Vagina (tissue), 2 donors: ENCODE data around the gene DNAH6. TPM values are rescaled to one million over a fixed set of nuclear protein-coding genes. Genes with fewer than 3 reads are reported as not detected.

Experiments
- DNase-seq, 2 donors: peaks; one replicate each; pipeline ENCODE4 v3.0.0-alpha.2; 2017; ENCODE audit errors: extremely low spot score in 2 of 2
- H3K27ac ChIP-seq: fragments of 200-600 bp; sonication (generic); one replicate; pipeline ENCODE4 v1.5.1; 2019
- H3K27me3 ChIP-seq: fragments of 200-600 bp; sonication (generic); one replicate; pipeline ENCODE4 v1.5.1; 2019
- H3K36me3 ChIP-seq, 2 donors: fragments of 200-600 bp; sonication (generic); one replicate each; pipeline ENCODE4 v1.5.1; 2017 to 2019
- H3K4me1 ChIP-seq: fragments of 200-600 bp; sonication (generic); one replicate; pipeline ENCODE4 v1.5.1; 2019
- H3K4me3 ChIP-seq, 2 donors: fragments of 200-600 bp; sonication (generic); 1 replicate in 1 of 2; 2 replicates in 1 of 2; pipeline ENCODE4 v1.5.1; 2016 to 2019
- H3K9me3 ChIP-seq: fragments of 200-600 bp; sonication (generic); one replicate; pipeline ENCODE4 v1.5.1; 2019
- CTCF ChIP-seq, 3 experiments: fragments of 450-650 bp in 2 of 3; fragments of 200-600 bp in 1 of 3; sonication (generic) in 1 of 3; IDR thresholded peaks; one replicate each; pipeline ENCODE4 v1.5.1; 2017 to 2019; ENCODE audit warnings: antibody characterized with exemption in 3 of 3, mild to moderate bottlenecking in 2 of 3, moderate library complexity in 2 of 3
- POLR2A ChIP-seq, 2 donors: fragments of 450-650 bp; IDR thresholded peaks; one replicate each; pipeline ENCODE4 v1.6.1; 2017; ENCODE audit warnings: antibody characterized with exemption in 2 of 2, mild to moderate bottlenecking in 2 of 2, moderate library complexity in 2 of 2
- POLR2AphosphoS5 ChIP-seq, 2 donors: sonication (generic); formaldehyde crosslinking; IDR thresholded peaks; one replicate each; pipeline ENCODE4 v1.9.0; 2017; ENCODE audit warnings: antibody characterized with exemption in 2 of 2, mild to moderate bottlenecking in 2 of 2, low read depth in 1 of 2; ENCODE audit not compliant: insufficient read depth in 1 of 2
- intact Hi-C: fragments of 100-400 bp; cut with DNase I; formaldehyde crosslinking; loops from one replicate; pipeline ENCODE4 v1.15.1; 2023
- total RNA-seq: library from RNA; depleted of rRNA; stranded (reverse); fragments of >200 nt; gene quantifications from one replicate; pipeline ENCODE4 v1.2.3, GENCODE V29; 2016

DNAH6 gene
- total RNA-seq, 1 donor from 2014 or later, result 0.49 TPM

GRCh38 chr2:84697895-84698294, 181.6 kb downstream of the DNAH6 start:
- intact Hi-C loops, result no loop called here
- Histone ChIP-seq H3K9me3 (no peaks in the 10 kb centered on the region), H3K27ac (no peak overlapping the region), H3K4me1 (no peaks in the 10 kb centered on the region), H3K36me3 (no peaks in the 10 kb centered on the region), H3K27me3 (no peaks in the 10 kb centered on the region), H3K4me3 (no peak overlapping the region)
- no peak for DNase-seq
- TF ChIP-seq POLR2A (IDR thresholded peaks at IDR 0.05) (no peak), POLR2AphosphoS5 (IDR thresholded peaks at IDR 0.05; ENCODE audit: insufficient read depth in 1 of 2, low read depth in 1 of 2) (no peak), CTCF (IDR thresholded peaks at IDR 0.05) (no peak)

- H3K36me3 ChIP-seq, result no peaks in the 10 kb centered on the region
- no peaks in the 10 kb centered on the region for H3K9me3 ChIP-seq
- TF ChIP-seq POLR2AphosphoS5 (IDR thresholded peaks at IDR 0.05; ENCODE audit: insufficient read depth in 1 of 2, low read depth in 1 of 2) (no peak), POLR2A (IDR thresholded peaks at IDR 0.05) (no peak), CTCF (IDR thresholded peaks at IDR 0.05) (no peak)
- H3K27me3 ChIP-seq, result no peaks in the 10 kb centered on the region
- DNase-seq, result no peak
- intact Hi-C loops, result no loop called here
- no peak overlapping the region for H3K27ac ChIP-seq
- no peaks in the 10 kb centered on the region for H3K4me1 ChIP-seq
- no peak overlapping the region for H3K4me3 ChIP-seq
Observed at GRCh38 chr2:84700006-84700405, 183.7 kb downstream of the DNAH6 start.

- no peak overlapping the region for H3K4me3 ChIP-seq
- H3K9me3 ChIP-seq, result no peaks in the 10 kb centered on the region
- intact Hi-C loops, result no loop called here
- H3K36me3 ChIP-seq, result no peaks in the 10 kb centered on the region
- H3K4me1 ChIP-seq, result no peaks in the 10 kb centered on the region
- TF ChIP-seq POLR2A (IDR thresholded peaks at IDR 0.05) (no peak), POLR2AphosphoS5 (IDR thresholded peaks at IDR 0.05; ENCODE audit: insufficient read depth in 1 of 2, low read depth in 1 of 2) (no peak), CTCF (IDR thresholded peaks at IDR 0.05) (no peak)
- no peaks in the 10 kb centered on the region for H3K27me3 ChIP-seq
- DNase-seq, result no peak
- H3K27ac ChIP-seq, result no peak overlapping the region
Observed at GRCh38 chr2:84701880-84702279, 185.6 kb downstream of the DNAH6 start.

- no peak overlapping the region for H3K27ac ChIP-seq
- H3K27me3 ChIP-seq, result no peaks in the 10 kb centered on the region
- no peaks in the 10 kb centered on the region for H3K36me3 ChIP-seq
- TF ChIP-seq CTCF (IDR thresholded peaks at IDR 0.05) (no peak), POLR2AphosphoS5 (IDR thresholded peaks at IDR 0.05; ENCODE audit: insufficient read depth in 1 of 2, low read depth in 1 of 2) (no peak), POLR2A (IDR thresholded peaks at IDR 0.05) (no peak)
- no peaks in the 10 kb centered on the region for H3K4me1 ChIP-seq
- DNase-seq, result no peak
- H3K9me3 ChIP-seq, result no peaks in the 10 kb centered on the region
- H3K4me3 ChIP-seq, result no peak overlapping the region
- intact Hi-C loops, result no loop called here
Observed at GRCh38 chr2:84702941-84703340, 186.6 kb downstream of the DNAH6 start.

- Histone ChIP-seq H3K9me3 (no peaks in the 10 kb centered on the region), H3K4me1 (no peaks in the 10 kb centered on the region), H3K27me3 (no peaks in the 10 kb centered on the region), H3K27ac (no peak overlapping the region), H3K4me3 (no peak overlapping the region), H3K36me3 (no peaks in the 10 kb centered on the region)
- intact Hi-C loops, result no loop called here
- DNase-seq, result no peak
- TF ChIP-seq CTCF (IDR thresholded peaks at IDR 0.05) (no peak), POLR2AphosphoS5 (IDR thresholded peaks at IDR 0.05; ENCODE audit: insufficient read depth in 1 of 2, low read depth in 1 of 2) (no peak), POLR2A (IDR thresholded peaks at IDR 0.05) (no peak)
Observed at GRCh38 chr2:84703831-84704230, 187.5 kb downstream of the DNAH6 start.
